HG02840 (cell line): ENCODE measurements around the gene SLFN5.
"Not testable (repeated sequence)": the region's sequence is repeated elsewhere in the genome, so short reads cannot be mapped to it uniquely, and the experiment has no call there.

Source experiments
- ATAC-seq: cut with Tn5 transposase; IDR thresholded peaks from one replicate; pipeline ENCODE4 v1.9.1; 2021; ENCODE audit warnings: mild to moderate bottlenecking, moderate library complexity, moderate number of reproducible peaks; ENCODE audit not compliant: unreplicated experiment, low FRiP score

The SLFN5 gene

DNA sequence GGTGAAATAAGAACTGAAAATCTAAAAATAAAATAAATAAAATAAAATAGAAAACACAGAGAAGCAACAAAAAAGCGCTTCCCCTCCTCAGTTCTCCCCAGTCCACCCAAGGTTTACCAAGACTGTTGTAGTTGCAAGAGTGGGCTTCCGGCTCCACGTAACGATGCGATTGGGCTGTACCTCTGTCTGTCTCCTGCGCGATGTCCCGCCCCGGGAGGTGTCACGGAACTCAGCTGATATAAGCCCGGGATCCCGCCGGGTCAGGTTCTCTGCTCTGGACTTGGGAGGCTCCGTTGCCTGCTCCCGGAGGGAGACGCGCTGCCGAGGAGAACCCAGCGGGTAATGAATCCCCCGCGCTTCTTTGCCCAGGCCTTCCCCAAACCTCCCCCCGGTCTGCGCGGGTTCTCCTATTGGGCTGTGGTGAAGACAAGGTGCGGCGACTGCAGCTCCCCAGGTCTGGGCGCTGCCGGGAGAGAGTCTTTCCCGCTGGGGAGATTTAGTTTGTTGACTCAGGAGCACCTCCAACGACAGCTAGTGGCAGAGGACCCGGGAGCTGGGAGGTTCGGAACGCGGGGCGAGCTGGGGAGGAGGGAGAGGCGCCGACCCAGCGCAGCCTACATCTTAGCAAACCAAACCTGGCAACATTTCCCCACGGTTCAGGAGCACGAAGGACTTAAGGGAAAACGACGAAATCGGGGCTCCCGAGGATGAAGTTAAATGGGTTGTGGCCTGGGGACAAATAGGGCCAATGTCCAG is at the start of gene SLFN5:
SLFN5 (plus strand) TSS at position 268 of the 756 bp plus-strand sequence. CDS start 15,619 bp downstream, outside the sequence.
- peak; percentile 66 for ATAC-seq

DNA sequence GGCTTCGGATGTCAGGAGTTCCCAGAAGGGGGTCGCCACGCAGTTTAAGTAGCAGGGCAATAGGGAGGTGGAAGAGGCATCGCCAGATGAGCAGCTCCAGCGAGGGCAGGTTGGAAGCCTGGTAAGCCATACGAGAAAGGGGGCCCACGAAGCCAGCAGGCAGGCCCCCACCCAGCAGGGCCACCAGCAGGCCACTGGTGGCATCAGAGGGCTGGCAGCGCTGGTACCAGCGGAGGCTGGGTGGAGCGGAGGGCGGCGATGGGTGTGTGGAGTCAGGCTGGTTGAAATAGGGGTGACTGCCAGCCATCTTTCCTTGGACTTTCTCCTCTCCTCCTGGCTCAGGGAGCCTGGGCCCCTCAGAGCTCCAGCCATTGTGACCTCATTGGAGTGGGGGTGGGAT is 48.9 kb upstream of the SLFN5 start, which contains the start of gene SLC35G3:
SLC35G3 (minus strand) TSS at position 393 of the 400 bp plus-strand sequence; CDS start at position 307, 86 bp downstream.
- not testable (repeated sequence) for ATAC-seq

DNA sequence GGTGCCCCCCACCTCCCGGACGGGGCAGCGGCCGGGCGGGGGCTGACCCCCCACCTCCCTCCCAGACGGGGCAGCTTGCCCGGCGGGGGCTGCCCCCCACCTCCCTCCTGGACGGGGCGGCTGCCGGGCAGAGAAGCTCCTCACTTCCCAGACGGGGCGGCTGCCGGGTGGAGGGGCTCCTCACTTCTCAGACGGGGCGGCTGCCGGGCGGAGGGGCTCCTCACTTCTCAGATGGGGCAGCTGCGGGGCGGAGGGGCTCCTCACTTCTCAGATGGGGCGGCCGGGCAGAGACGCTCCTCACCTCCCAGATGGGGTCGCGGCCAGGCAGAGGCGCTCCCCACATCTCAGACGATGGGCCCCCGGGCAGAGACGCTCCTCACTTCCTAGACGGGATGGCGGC is 47.8 kb upstream of the SLFN5 start:
- ATAC-seq: not testable (repeated sequence)

GRCh38 chr17:35202582-35202981 is 40.3 kb upstream of the SLFN5 start:
- not testable (repeated sequence) for ATAC-seq

- no peak for ATAC-seq
Observed at GRCh38 chr17:35210741-35211140, 32.1 kb upstream of the SLFN5 start.

DNA sequence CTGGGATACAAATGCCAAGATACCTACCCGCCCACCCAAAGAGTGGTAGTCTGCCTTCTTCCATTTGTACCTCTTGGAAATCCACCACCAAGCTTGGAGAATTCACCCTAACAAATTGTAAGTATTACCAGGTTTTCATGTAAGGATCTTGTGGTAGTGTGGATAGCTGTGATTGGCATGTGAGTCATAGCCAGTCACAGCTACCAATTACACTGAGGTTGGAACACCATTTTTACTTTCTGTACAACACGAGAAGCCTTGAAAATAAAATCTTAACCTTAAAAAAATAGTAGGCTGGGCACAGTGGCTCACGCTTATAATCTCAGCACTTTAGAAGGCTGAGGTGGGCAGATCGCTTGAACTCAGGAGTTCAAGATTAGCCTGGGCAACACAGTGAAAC is 30.2 kb upstream of the SLFN5 start:
- ATAC-seq: no peak

- ATAC-seq: no peak
Observed at GRCh38 chr17:35213412-35213940, 29.4 kb upstream of the SLFN5 start.

DNA sequence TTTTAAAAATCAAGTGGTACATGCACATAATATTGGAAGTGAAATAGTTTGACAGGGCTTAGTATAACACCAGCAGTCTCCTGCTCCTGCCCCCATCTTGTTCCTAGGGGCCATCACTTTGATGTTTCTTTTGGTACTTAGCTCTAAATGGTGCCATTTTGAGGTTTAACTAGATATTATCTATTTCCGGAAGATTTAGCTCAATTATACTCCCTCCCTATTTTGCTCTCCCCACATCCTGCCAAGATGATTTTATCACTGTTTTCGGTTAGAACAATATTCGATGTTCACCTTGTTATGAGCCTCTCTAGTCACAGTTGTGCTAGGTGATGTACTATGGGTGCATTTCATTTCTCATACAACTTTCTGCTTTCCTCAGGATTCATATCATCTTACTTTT is 28.7 kb upstream of the SLFN5 start:
- ATAC-seq: no peak

GRCh38 chr17:35214631-35215273 is 28.1 kb upstream of the SLFN5 start:
- no peak for ATAC-seq

- ATAC-seq: no peak
Observed at GRCh38 chr17:35217107-35217506, 25.8 kb upstream of the SLFN5 start.

- no peak for ATAC-seq
Observed at GRCh38 chr17:35218915-35219314, 24.0 kb upstream of the SLFN5 start.

- no peak for ATAC-seq
Observed at GRCh38 chr17:35222452-35222851, 20.4 kb upstream of the SLFN5 start.

DNA sequence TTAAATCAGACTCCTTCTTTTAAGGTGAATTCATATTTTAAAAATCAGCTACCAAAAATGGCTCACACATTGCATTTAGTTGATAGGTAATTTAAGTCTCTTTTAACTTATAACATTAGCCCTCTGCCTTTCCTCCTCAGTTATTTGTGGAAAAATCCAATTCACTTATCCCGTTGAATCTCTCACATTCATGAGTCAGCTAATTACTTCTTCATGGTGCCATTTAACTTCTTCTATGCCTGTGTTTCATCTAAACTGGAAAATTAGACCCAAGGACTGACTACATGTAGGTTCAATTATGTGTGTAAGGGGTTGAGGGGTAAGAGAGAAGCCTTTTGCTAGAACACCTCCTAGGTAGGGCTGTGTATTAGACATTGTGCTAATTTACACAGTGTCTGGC is 18.4 kb upstream of the SLFN5 start:
- no peak for ATAC-seq

GRCh38 chr17:35227546-35227945 is 15.3 kb upstream of the SLFN5 start:
- ATAC-seq: no peak

GRCh38 chr17:35229638-35230037 is 13.2 kb upstream of the SLFN5 start:
- no peak for ATAC-seq

- ATAC-seq: not testable (repeated sequence)
Observed at GRCh38 chr17:35234315-35234714, 8.6 kb upstream of the SLFN5 start.

DNA sequence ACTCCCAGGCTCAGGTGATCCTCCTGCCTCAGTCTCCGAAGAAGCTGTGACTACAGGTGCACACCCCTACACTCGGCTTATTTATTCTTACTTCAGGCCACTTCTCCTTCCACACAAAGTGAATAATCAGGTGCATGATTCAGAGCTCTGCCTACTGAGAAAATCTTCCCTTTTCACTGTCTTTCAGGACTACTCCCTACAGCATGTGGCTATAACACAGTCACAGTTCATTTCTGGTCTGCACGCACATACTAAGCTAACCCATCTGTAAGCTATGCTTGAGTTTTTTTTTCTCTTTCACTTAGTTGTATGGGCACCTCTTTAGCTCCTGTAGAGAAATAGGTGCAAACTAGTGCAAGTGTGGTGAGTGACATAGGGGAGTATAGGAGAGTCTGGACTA is 7.6 kb upstream of the SLFN5 start:
- ATAC-seq: no peak

DNA sequence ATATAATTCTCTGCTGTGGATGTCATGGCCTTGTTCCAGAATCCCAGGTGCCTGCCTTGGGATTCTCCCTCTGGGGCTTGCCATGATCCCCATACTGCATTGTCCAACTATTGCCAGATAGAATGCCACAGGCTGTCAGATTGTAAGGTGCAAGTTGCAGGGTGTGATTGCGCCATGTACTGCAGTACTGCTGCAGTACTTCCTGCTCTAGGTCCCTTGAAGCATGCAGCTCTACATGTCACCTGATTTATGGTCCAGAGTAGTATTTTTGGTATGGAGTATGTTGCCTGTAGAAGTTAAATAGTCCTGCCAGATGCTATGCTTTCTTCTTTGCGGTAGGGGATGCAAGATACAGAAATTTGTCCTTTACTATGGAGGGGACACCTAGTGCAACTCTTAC is 7.0 kb upstream of the SLFN5 start:
- no peak for ATAC-seq

DNA sequence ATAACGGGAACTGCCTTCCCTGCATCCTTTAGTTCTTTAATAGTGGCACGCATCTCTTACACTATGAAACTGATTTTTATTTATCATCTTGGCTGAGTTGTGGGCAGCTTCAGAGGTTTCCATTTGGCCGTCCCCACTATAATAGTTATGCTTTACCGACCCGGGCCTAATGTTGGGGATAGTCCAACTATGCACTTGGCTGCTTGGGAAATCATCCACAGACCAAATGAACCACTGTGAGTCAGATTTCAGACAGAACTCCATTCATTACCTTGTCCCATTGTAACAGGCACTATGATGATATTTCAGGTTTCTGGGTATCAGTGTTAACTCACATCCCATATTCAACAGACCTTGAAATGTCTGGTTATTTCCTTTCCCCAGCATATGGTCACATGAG is 6.1 kb upstream of the SLFN5 start:
- no peak for ATAC-seq

GRCh38 chr17:35238821-35239220 is 4.1 kb upstream of the SLFN5 start:
- no peak for ATAC-seq

DNA sequence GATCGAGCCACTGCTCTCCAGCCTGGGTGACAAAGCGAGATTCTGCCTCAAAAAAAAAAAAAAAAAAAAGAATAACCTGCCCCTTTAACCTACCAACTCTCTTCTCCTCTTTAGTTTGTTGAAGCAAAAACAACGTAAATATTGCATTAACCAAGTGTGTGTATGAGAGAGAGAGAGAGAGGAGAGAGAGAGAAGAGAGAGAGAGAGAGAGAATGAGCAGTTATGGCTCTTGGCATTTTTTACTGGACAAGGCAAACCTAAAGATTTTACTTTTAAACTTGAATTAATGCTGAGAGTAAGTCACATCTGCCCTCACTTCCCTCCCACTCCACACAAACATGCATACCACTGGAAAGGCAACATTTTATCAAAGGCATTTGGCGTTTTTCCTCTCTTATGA is 3.0 kb upstream of the SLFN5 start:
- no peak for ATAC-seq

- no peak for ATAC-seq
Observed at GRCh38 chr17:35240861-35241260, 2.0 kb upstream of the SLFN5 start.
